ENCODE measurements around the gene DHPS. TPM values are rescaled to one million over a fixed set of nuclear protein-coding genes. Genes with fewer than 3 reads are reported as not detected.

The DHPS gene
- total RNA-seq, 4 donors from 2014 or later = 117 to 180 (median 160) TPM

GRCh38 chr19:12665671-12666264 is 15.9 kb downstream of the DHPS start:
- no peak for DNase-seq (ENCODE audit: low spot score in 2 of 2)
- peak overlapping the region in 3 of 4 donors; percentile 80 to 91 (median 80) for H3K27ac ChIP-seq
- no peaks in the 10 kb centered on the region for H3K9me3 ChIP-seq
- H3K4me3 ChIP-seq = peak overlapping the region; percentile 83 to 95 (median 87)
- H3K27me3 ChIP-seq = no peaks in the 10 kb centered on the region
- peaks cover 0 to 47% (median 22%) of the 10 kb centered on the region in 3 donors for H3K36me3 ChIP-seq
- H3K4me1 ChIP-seq = peaks cover 0 to 53% (median 31%) of the 10 kb centered on the region in 4 donors
- TF ChIP-seq POLR2A (IDR thresholded peaks at IDR 0.05) = no peak
- TF ChIP-seq, protein P1, sequence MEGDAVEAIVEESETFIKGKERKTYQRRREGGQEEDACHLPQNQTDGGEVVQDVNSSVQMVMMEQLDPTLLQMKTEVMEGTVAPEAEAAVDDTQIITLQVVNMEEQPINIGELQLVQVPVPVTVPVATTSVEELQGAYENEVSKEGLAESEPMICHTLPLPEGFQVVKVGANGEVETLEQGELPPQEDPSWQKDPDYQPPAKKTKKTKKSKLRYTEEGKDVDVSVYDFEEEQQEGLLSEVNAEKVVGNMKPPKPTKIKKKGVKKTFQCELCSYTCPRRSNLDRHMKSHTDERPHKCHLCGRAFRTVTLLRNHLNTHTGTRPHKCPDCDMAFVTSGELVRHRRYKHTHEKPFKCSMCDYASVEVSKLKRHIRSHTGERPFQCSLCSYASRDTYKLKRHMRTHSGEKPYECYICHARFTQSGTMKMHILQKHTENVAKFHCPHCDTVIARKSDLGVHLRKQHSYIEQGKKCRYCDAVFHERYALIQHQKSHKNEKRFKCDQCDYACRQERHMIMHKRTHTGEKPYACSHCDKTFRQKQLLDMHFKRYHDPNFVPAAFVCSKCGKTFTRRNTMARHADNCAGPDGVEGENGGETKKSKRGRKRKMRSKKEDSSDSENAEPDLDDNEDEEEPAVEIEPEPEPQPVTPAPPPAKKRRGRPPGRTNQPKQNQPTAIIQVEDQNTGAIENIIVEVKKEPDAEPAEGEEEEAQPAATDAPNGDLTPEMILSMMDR (IDR thresholded peaks at IDR 0.05) = no peak
- no peak for TF ChIP-seq EP300 (IDR thresholded peaks at IDR 0.05)
- WGBS, 2 donors = 47 to 50% methylated on average over 11 to 12 of the region's 12 CpGs

- DNase-seq (ENCODE audit: low spot score in 2 of 2) = peak in 1 of 2 donors; percentile 25
- H3K4me3 ChIP-seq = peak overlapping the region in 2 of 4 donors; percentile 83 to 95
- peak overlapping the region in 2 of 4 donors; percentile 80 to 91 for H3K27ac ChIP-seq
- no peaks in the 10 kb centered on the region for H3K9me3 ChIP-seq
- no peaks in the 10 kb centered on the region for H3K27me3 ChIP-seq
- WGBS, 2 donors = 89 to 92% methylated on average over 10 of the region's 10 CpGs
- H3K4me1 ChIP-seq = peaks cover 0 to 48% (median 26%) of the 10 kb centered on the region in 4 donors
- no peak for TF ChIP-seq POLR2A (IDR thresholded peaks at IDR 0.05)
- TF ChIP-seq, protein P1 (IDR thresholded peaks at IDR 0.05) = no peak
- TF ChIP-seq EP300 (IDR thresholded peaks at IDR 0.05) = no peak
- H3K36me3 ChIP-seq = peaks cover 0 to 53% (median 23%) of the 10 kb centered on the region in 3 donors
Observed at GRCh38 chr19:12665281-12665573, 16.5 kb downstream of the DHPS start.

- no peak for TF ChIP-seq EP300 (IDR thresholded peaks at IDR 0.05)
- no peak for TF ChIP-seq POLR2A (IDR thresholded peaks at IDR 0.05)
- TF ChIP-seq, protein P1 (IDR thresholded peaks at IDR 0.05) = no peak
- no peak overlapping the region for H3K27ac ChIP-seq
- H3K4me3 ChIP-seq = no peak overlapping the region
- H3K27me3 ChIP-seq = no peaks in the 10 kb centered on the region
- H3K36me3 ChIP-seq = peaks cover 0 to 58% (median 23%) of the 10 kb centered on the region in 3 donors
- H3K4me1 ChIP-seq = peaks cover 0 to 44% (median 24%) of the 10 kb centered on the region in 4 donors
- no peak for DNase-seq (ENCODE audit: low spot score in 2 of 2)
- 73 to 85% methylated on average over 25 to 29 of the region's 29 CpGs for WGBS, 2 donors
- H3K9me3 ChIP-seq = no peaks in the 10 kb centered on the region
Observed at GRCh38 chr19:12664406-12665280, 17.0 kb downstream of the DHPS start.

DNA sequence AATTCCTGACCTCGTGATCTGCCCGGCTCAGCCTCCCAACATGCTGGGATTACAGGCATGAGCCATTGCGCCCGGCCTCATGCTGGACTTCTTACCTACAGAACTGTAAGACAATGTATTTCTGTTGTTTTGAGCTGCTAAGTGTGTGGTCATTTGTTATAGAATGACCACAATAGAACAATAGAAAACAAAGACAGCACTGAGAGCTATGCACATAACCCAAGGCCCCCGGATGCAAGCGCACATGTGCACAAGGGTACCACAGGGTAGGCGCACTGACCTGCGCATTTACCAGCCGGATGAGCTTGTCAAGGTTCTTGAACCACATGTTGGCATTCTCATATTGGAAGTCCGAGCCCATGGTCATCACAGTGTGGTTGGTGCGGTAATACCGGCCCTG is 20.7 kb downstream of the DHPS start:
- DNase-seq (ENCODE audit: low spot score in 2 of 2) = no peak
- Histone ChIP-seq H3K27ac (no peak overlapping the region), H3K4me3 (no peak overlapping the region), H3K4me1 (peaks cover 0 to 18% (median 5%) of the 10 kb centered on the region in 4 donors), H3K9me3 (no peaks in the 10 kb centered on the region), H3K36me3 (peaks cover 0 to 95% (median 34%) of the 10 kb centered on the region in 3 donors), H3K27me3 (no peaks in the 10 kb centered on the region)
- WGBS, 2 donors = 88 to 96% methylated on average over 12 of the region's 12 CpGs
- TF ChIP-seq POLR2A (IDR thresholded peaks at IDR 0.05) = no peak
- TF ChIP-seq EP300 (IDR thresholded peaks at IDR 0.05) = no peak
- TF ChIP-seq, protein P1 (IDR thresholded peaks at IDR 0.05) = no peak

- Histone ChIP-seq H3K4me3 (no peak overlapping the region), H3K27me3 (no peaks in the 10 kb centered on the region), H3K4me1 (no peaks in the 10 kb centered on the region), H3K9me3 (no peaks in the 10 kb centered on the region), H3K27ac (no peak overlapping the region), H3K36me3 (peaks cover 3 to 96% (median 33%) of the 10 kb centered on the region in 3 donors)
- TF ChIP-seq EP300 (IDR thresholded peaks at IDR 0.05) = no peak
- TF ChIP-seq, protein P1 (IDR thresholded peaks at IDR 0.05) = no peak
- no peak for TF ChIP-seq POLR2A (IDR thresholded peaks at IDR 0.05)
- DNase-seq (ENCODE audit: low spot score in 2 of 2) = no peak
- 93 to 95% methylated on average over 20 to 22 of the region's 22 CpGs for WGBS, 2 donors
Observed at GRCh38 chr19:12657966-12658365, 23.7 kb downstream of the DHPS start.
